Natural killer cell treated with Interleukin-12 subunit alpha and Interleukin-12 subunit beta and Interleukin-15 and Interleukin-18, amount 100 ng/mL, for 72 hours (primary cell): ENCODE data around the gene MADD. TPM values are rescaled to one million over a fixed set of nuclear protein-coding genes. Genes with fewer than 3 reads are reported as not detected.
"Not testable (repeated sequence)": the region's sequence is repeated elsewhere in the genome, so short reads cannot be mapped to it uniquely, and the experiment has no call there.

Experiments used
- ATAC-seq, 2 donors: fragments of 150-1000 bp; cut with Tn5 transposase in 1 of 2; sonication (Bioruptor Pico), chemical (Tn5 transposase) in 1 of 2; 2 replicates each; pipeline ENCODE4 v1.10.0; 2021
- DNase-seq: peaks from one replicate; pipeline ENCODE4 v3.0.0; 2022; ENCODE audit warnings: low spot score
- H3K27ac Mint-ChIP-seq, 2 donors: 1 replicate in 1 of 2; 2 replicates in 1 of 2; pipeline ENCODE4 v1.8.0; 2022; ENCODE audit warnings: mixed read lengths in 2 of 2, mild to moderate bottlenecking in 1 of 2, moderate library complexity in 1 of 2
- H3K27me3 Mint-ChIP-seq, 2 donors: 1 replicate in 1 of 2; 2 replicates in 1 of 2; pipeline ENCODE4 v1.8.0; 2022; ENCODE audit warnings: mixed read lengths in 2 of 2
- H3K36me3 Mint-ChIP-seq: one replicate; pipeline ENCODE4 v1.8.0; 2022; ENCODE audit warnings: mixed read lengths
- H3K4me1 Mint-ChIP-seq, 2 donors: 1 replicate in 1 of 2; 2 replicates in 1 of 2; pipeline ENCODE4 v1.8.0; 2022; ENCODE audit warnings: low read depth in 2 of 2, mixed read lengths in 2 of 2, mild to moderate bottlenecking in 1 of 2
- H3K4me3 Mint-ChIP-seq: one replicate; pipeline ENCODE4 v1.8.0; 2022; ENCODE audit warnings: mixed read lengths
- H3K9me3 Mint-ChIP-seq: 2 replicates; pipeline ENCODE4 v1.8.0; 2022; ENCODE audit warnings: mixed read lengths
- total RNA-seq, 2 donors: library from RNA; stranded (reverse); gene quantifications; one replicate each; pipeline ENCODE4 v1.2.3, GENCODE V29; 2022

Gene MADD
- total RNA-seq, 2 donors from 2014 or later, result 94.1 to 120 TPM

GRCh38 chr11:47299078-47299477 is 29.1 kb downstream of the MADD start:
- Mint-ChIP-seq H3K9me3 (no peaks in the 10 kb centered on the region), H3K36me3 (peaks cover 54% of the 10 kb centered on the region), H3K4me1 (peaks cover 23% of the 10 kb centered on the region in 2 donors), H3K27ac (peak overlapping the region in 1 of 2 donors; percentile 47), H3K4me3 (no peak overlapping the region), H3K27me3 (no peaks in the 10 kb centered on the region)
- ATAC-seq (no peak), DNase-seq (no peak)

- no peak for ATAC-seq
- no peaks in the 10 kb centered on the region for H3K9me3 Mint-ChIP-seq
- peak overlapping the region; percentile 82 to 85 for H3K27ac Mint-ChIP-seq
- no peaks in the 10 kb centered on the region for H3K27me3 Mint-ChIP-seq
- H3K36me3 Mint-ChIP-seq, result peaks cover 54% of the 10 kb centered on the region
- H3K4me1 Mint-ChIP-seq, result peaks cover 18 to 22% of the 10 kb centered on the region in 2 donors
- DNase-seq, result no peak
- H3K4me3 Mint-ChIP-seq, result peak overlapping the region; percentile 15
Measured at GRCh38 chr11:47302853-47303252, 32.9 kb downstream of the MADD start.

GRCh38 chr11:47305734-47306483 is 36.0 kb downstream of the MADD start:
- ATAC-seq (peak in 1 of 2 donors; percentile 38), DNase-seq (no peak)
- Mint-ChIP-seq H3K9me3 (no peaks in the 10 kb centered on the region), H3K27ac (no peak overlapping the region), H3K36me3 (peaks cover 40% of the 10 kb centered on the region), H3K27me3 (no peaks in the 10 kb centered on the region), H3K4me1 (peaks cover 18 to 19% of the 10 kb centered on the region in 2 donors), H3K4me3 (no peak overlapping the region)

- ATAC-seq (no peak), DNase-seq (no peak)
- Mint-ChIP-seq H3K4me3 (no peak overlapping the region), H3K9me3 (no peaks in the 10 kb centered on the region), H3K4me1 (peaks cover 15 to 16% of the 10 kb centered on the region in 2 donors), H3K27ac (no peak overlapping the region), H3K27me3 (no peaks in the 10 kb centered on the region), H3K36me3 (peaks cover 35% of the 10 kb centered on the region)
Measured at GRCh38 chr11:47306484-47306844, 36.5 kb downstream of the MADD start.

GRCh38 chr11:47308050-47308823 is 38.3 kb downstream of the MADD start:
- Mint-ChIP-seq H3K9me3 (no peaks in the 10 kb centered on the region), H3K27ac (no peak overlapping the region), H3K36me3 (peaks cover 19% of the 10 kb centered on the region), H3K4me1 (peaks cover 0 to 10% of the 10 kb centered on the region in 2 donors), H3K27me3 (no peaks in the 10 kb centered on the region), H3K4me3 (no peak overlapping the region)
- ATAC-seq, result no peak
- no peak for DNase-seq

GRCh38 chr11:47314992-47315391 is 45.1 kb downstream of the MADD start:
- ATAC-seq (no peak), DNase-seq (no peak)
- Mint-ChIP-seq H3K36me3 (peaks cover 12% of the 10 kb centered on the region), H3K9me3 (no peaks in the 10 kb centered on the region), H3K27me3 (no peaks in the 10 kb centered on the region), H3K4me1 (peaks cover 6 to 10% of the 10 kb centered on the region in 2 donors), H3K4me3 (no peak overlapping the region), H3K27ac (peak overlapping the region in 1 of 2 donors; percentile 35)

- not testable (repeated sequence) for DNase-seq, H3K4me3 Mint-ChIP-seq, H3K9me3 Mint-ChIP-seq, ATAC-seq, H3K27me3 Mint-ChIP-seq
- H3K36me3 Mint-ChIP-seq, result peaks cover 16% of the 10 kb centered on the region
- H3K27ac Mint-ChIP-seq, result peak overlapping the region; percentile 52 to 72
- H3K4me1 Mint-ChIP-seq, result peaks cover 6 to 13% of the 10 kb centered on the region in 2 donors
Measured at GRCh38 chr11:47316501-47316900, 46.6 kb downstream of the MADD start.

GRCh38 chr11:47317064-47317828 is 47.3 kb downstream of the MADD start:
- ATAC-seq (peak; percentile 70 to 79), DNase-seq (no peak)
- Mint-ChIP-seq H3K4me3 (peak overlapping the region; percentile 15), H3K9me3 (no peaks in the 10 kb centered on the region), H3K27ac (peak overlapping the region; percentile 52 to 72), H3K4me1 (peaks cover 6 to 15% of the 10 kb centered on the region in 2 donors), H3K36me3 (peaks cover 21% of the 10 kb centered on the region), H3K27me3 (no peaks in the 10 kb centered on the region)

GRCh38 chr11:47318166-47318565 is 48.2 kb downstream of the MADD start:
- DNase-seq (no peak), ATAC-seq (no peak)
- Mint-ChIP-seq H3K9me3 (no peaks in the 10 kb centered on the region), H3K27ac (peak overlapping the region in 1 of 2 donors; percentile 31), H3K36me3 (peaks cover 21% of the 10 kb centered on the region), H3K4me3 (no peak overlapping the region), H3K4me1 (peaks cover 6 to 15% of the 10 kb centered on the region in 2 donors), H3K27me3 (no peaks in the 10 kb centered on the region)

- H3K36me3 Mint-ChIP-seq, result peaks cover 23% of the 10 kb centered on the region
- DNase-seq (no peak), ATAC-seq (no peak)
- H3K4me3 Mint-ChIP-seq, result no peak overlapping the region
- H3K27me3 Mint-ChIP-seq, result no peaks in the 10 kb centered on the region
- H3K9me3 Mint-ChIP-seq, result no peaks in the 10 kb centered on the region
- no peak overlapping the region for H3K27ac Mint-ChIP-seq
- peaks cover 0 to 5% of the 10 kb centered on the region in 2 donors for H3K4me1 Mint-ChIP-seq
Measured at GRCh38 chr11:47324520-47324919, 54.6 kb downstream of the MADD start.

GRCh38 chr11:47325271-47326041 is 55.5 kb downstream of the MADD start:
- peaks cover 0 to 5% of the 10 kb centered on the region in 2 donors for H3K4me1 Mint-ChIP-seq
- H3K27ac Mint-ChIP-seq, result peak overlapping the region in 1 of 2 donors; percentile 24
- H3K9me3 Mint-ChIP-seq, result no peaks in the 10 kb centered on the region
- no peak overlapping the region for H3K4me3 Mint-ChIP-seq
- H3K27me3 Mint-ChIP-seq, result no peaks in the 10 kb centered on the region
- DNase-seq (no peak), ATAC-seq (no peak)
- peaks cover 23% of the 10 kb centered on the region for H3K36me3 Mint-ChIP-seq

GRCh38 chr11:47326198-47326597 is 56.3 kb downstream of the MADD start:
- Mint-ChIP-seq H3K4me3 (no peak overlapping the region), H3K4me1 (peaks cover 0 to 5% of the 10 kb centered on the region in 2 donors), H3K36me3 (peaks cover 22% of the 10 kb centered on the region), H3K27ac (peak overlapping the region in 1 of 2 donors; percentile 24), H3K9me3 (no peaks in the 10 kb centered on the region), H3K27me3 (no peaks in the 10 kb centered on the region)
- ATAC-seq (no peak), DNase-seq (no peak)

GRCh38 chr11:47327025-47327424 is 57.1 kb downstream of the MADD start:
- Mint-ChIP-seq H3K27me3 (no peaks in the 10 kb centered on the region), H3K9me3 (no peaks in the 10 kb centered on the region), H3K36me3 (peaks cover 14% of the 10 kb centered on the region), H3K27ac (no peak overlapping the region), H3K4me3 (no peak overlapping the region), H3K4me1 (no peaks in the 10 kb centered on the region)
- DNase-seq (no peak), ATAC-seq (no peak)
